Ovary (tissue), 9 donors: Measurements from ENCODE around the gene SPTBN5. TPM values are rescaled to one million over a fixed set of nuclear protein-coding genes. Genes with fewer than 3 reads are reported as not detected.

ENCODE experiments used
- DNase-seq, 5 donors: peaks; one replicate each; pipeline ENCODE4 v3.0.0-alpha.2; 2019 to 2020
- H3K27ac ChIP-seq, 2 donors: fragments of 200-600 bp; one replicate each; pipeline versions ENCODE4 v1.5.1 to v1.8.0; 2019 to 2022
- H3K27me3 ChIP-seq: fragments of 200-600 bp; one replicate; pipeline ENCODE4 v1.8.0; 2022
- H3K36me3 ChIP-seq: fragments of 200-600 bp; sonication (generic); one replicate; pipeline ENCODE4 v1.5.1; 2019
- H3K4me1 ChIP-seq: one replicate; pipeline ENCODE4 v1.8.1; 2013; ENCODE audit warnings: mild to moderate bottlenecking, moderate library complexity; ENCODE audit not compliant: insufficient read depth
- H3K4me3 ChIP-seq: fragments of 200-600 bp; sonication (generic); one replicate; pipeline ENCODE4 v1.5.1; 2017
- H3K9me3 ChIP-seq, 2 donors: fragments of 200-600 bp in 1 of 2; sonication (generic) in 1 of 2; one replicate each; pipeline versions ENCODE4 v1.5.1 to v1.8.1; 2013 to 2019; ENCODE audit warnings: mild to moderate bottlenecking in 1 of 2, moderate library complexity in 1 of 2
- CTCF ChIP-seq, 3 donors: fragments of 450-650 bp in 2 of 3; fragments of 200-600 bp in 1 of 3; IDR thresholded peaks; one replicate each; pipeline versions ENCODE4 v1.5.1 to v1.8.0; 2016 to 2022; ENCODE audit warnings: antibody characterized with exemption in 3 of 3, mild to moderate bottlenecking in 1 of 3
- EP300 ChIP-seq: sonication (generic); formaldehyde crosslinking; IDR thresholded peaks from one replicate; pipeline ENCODE4 v1.6.1; 2017; ENCODE audit warnings: antibody characterized with exemption
- POLR2A ChIP-seq: fragments of 450-650 bp; IDR thresholded peaks from one replicate; pipeline ENCODE4 v1.6.1; 2017; ENCODE audit warnings: antibody characterized with exemption, mild to moderate bottlenecking, moderate library complexity
- WGBS, 3 donors: extraction: QIAGEN DNeasy Blood & Tissue Kit in 1 of 3; methylation state at CpG; one replicate each; pipeline versions ENCODE4 v1.1.5 to v1.1.7; 2013 to 2017; 5-methylcytosine and 5-hydroxymethylcytosine counted together
- intact Hi-C, 4 donors: fragments of 100-400 bp; cut with DNase I; formaldehyde crosslinking; loops; one replicate each; pipeline versions ENCODE4 v1.11.0 to v1.15.1; 2022 to 2023
- polyA plus RNA-seq, 2 donors: library from polyadenylated mRNA; stranded (reverse); fragments of 200-250 nt in 1 of 2; fragments of 350-450 nt in 1 of 2; fragmentation: Illumina TruSeq in 1 of 2; extraction: RNeasy Lipid Tissue Mini Kit (QIAGEN cat#74804) in 1 of 2; gene quantifications; one replicate each; pipeline ENCODE4 v1.2.3, GENCODE V29; 2013 to 2014
- total RNA-seq, 7 donors: library from RNA; depleted of rRNA in 2 of 7; stranded (reverse); fragments of >200 nt in 2 of 7; fragmentation: NEBNext Ultra II Directional in 3 of 7; extraction: Animal tissue kit (Norgen Biotek cat#: 25700) in 3 of 7; gene quantifications; one replicate each; pipeline versions ENCODE4 v1.1.0 to v1.2.4, GENCODE V29; 2016 to 2023
- donor health status: DM: no; HTN: no; CAD: no; lungs with moderate emphysema.
- donor health status: DM: no; HTN: no; CAD: no.
- donor health status: Bipolar disorder and iron deficiency.
- donor health status: DM: yes; HTN: yes; CAD: no.
- donor health status: DM: no; HTN: no; CAD: no.
- donor health status: DM: yes; HTN: yes; CAD: no.

Gene SPTBN5
- total and polyA plus RNA-seq, 9 donors: 0.28 to 1.5 (median 0.77) TPM

GRCh38 chr15:41841131-41841530 is 52.7 kb downstream of the SPTBN5 start:
- TF ChIP-seq CTCF (IDR thresholded peaks at IDR 0.05): no peak
- TF ChIP-seq POLR2A: no peak
- TF ChIP-seq EP300: no peak
- 89 to 92% (median 91%) methylated on average over 10 of the region's 10 CpGs for WGBS, 3 donors
- Histone ChIP-seq H3K36me3 (no peaks in the 10 kb centered on the region), H3K9me3 (no peaks in the 10 kb centered on the region), H3K4me1 (no peaks in the 10 kb centered on the region), H3K27me3 (no peaks in the 10 kb centered on the region), H3K27ac (no peak overlapping the region), H3K4me3 (no peak overlapping the region)
- no peak for DNase-seq
- intact Hi-C loops: loop anchor here in 1 of 4 donors (10.0 kb wide), 1 partner anchor 794 kb away; no protein-coding TSS in a partner anchor

- TF ChIP-seq CTCF (IDR thresholded peaks at IDR 0.05): no peak
- no peak for TF ChIP-seq EP300
- intact Hi-C loops: loop anchor here in 1 of 4 donors (10.0 kb wide), 1 partner anchor 794 kb away; no protein-coding TSS in a partner anchor
- Histone ChIP-seq H3K27ac (no peak overlapping the region), H3K36me3 (no peaks in the 10 kb centered on the region), H3K27me3 (no peaks in the 10 kb centered on the region), H3K4me1 (no peaks in the 10 kb centered on the region), H3K4me3 (no peak overlapping the region), H3K9me3 (no peaks in the 10 kb centered on the region)
- no peak for DNase-seq
- 83 to 92% (median 90%) methylated on average over 15 of the region's 15 CpGs for WGBS, 3 donors
Measured at GRCh38 chr15:41840673-41841072, 53.2 kb downstream of the SPTBN5 start.

- no peak for TF ChIP-seq POLR2A
- DNase-seq: no peak
- Histone ChIP-seq H3K27me3 (no peaks in the 10 kb centered on the region), H3K4me1 (no peaks in the 10 kb centered on the region), H3K27ac (no peak overlapping the region), H3K9me3 (no peaks in the 10 kb centered on the region), H3K4me3 (no peak overlapping the region), H3K36me3 (no peaks in the 10 kb centered on the region)
- WGBS, 3 donors: 91 to 95% (median 92%) methylated on average over 16 of the region's 16 CpGs
- intact Hi-C loops: loop anchor here in 1 of 4 donors (10.0 kb wide), 1 partner anchor 795 kb away; no protein-coding TSS in a partner anchor
Measured at GRCh38 chr15:41839781-41840491, 53.9 kb downstream of the SPTBN5 start.

- intact Hi-C loops: no loop called here
- Histone ChIP-seq H3K4me3 (no peak within 1 kb of the TSS), H3K27me3 (no peaks in the 10 kb centered on the region), H3K9me3 (no peaks in the 10 kb centered on the region), H3K36me3 (no peaks in the 10 kb centered on the region), H3K27ac (no peak within 1 kb of the TSS), H3K4me1 (no peaks in the 10 kb centered on the region)
- WGBS, 3 donors: 86 to 89% (median 89%) methylated on average over 6 of the region's 6 CpGs
- DNase-seq: no peak
- TF ChIP-seq CTCF (IDR thresholded peaks at IDR 0.05) (no peak), POLR2A (no peak), EP300 (no peak)
Measured at GRCh38 chr15:41838400-41838897, 55.4 kb downstream of the SPTBN5 start, which contains the start of gene PLA2G4B. PLA2G4B (plus strand) TSS chr15:41838847; CDS start chr15:41838914, 67 bp downstream.
